Measurements from ENCODE around the gene CCNF.

CCNF gene

DNA sequence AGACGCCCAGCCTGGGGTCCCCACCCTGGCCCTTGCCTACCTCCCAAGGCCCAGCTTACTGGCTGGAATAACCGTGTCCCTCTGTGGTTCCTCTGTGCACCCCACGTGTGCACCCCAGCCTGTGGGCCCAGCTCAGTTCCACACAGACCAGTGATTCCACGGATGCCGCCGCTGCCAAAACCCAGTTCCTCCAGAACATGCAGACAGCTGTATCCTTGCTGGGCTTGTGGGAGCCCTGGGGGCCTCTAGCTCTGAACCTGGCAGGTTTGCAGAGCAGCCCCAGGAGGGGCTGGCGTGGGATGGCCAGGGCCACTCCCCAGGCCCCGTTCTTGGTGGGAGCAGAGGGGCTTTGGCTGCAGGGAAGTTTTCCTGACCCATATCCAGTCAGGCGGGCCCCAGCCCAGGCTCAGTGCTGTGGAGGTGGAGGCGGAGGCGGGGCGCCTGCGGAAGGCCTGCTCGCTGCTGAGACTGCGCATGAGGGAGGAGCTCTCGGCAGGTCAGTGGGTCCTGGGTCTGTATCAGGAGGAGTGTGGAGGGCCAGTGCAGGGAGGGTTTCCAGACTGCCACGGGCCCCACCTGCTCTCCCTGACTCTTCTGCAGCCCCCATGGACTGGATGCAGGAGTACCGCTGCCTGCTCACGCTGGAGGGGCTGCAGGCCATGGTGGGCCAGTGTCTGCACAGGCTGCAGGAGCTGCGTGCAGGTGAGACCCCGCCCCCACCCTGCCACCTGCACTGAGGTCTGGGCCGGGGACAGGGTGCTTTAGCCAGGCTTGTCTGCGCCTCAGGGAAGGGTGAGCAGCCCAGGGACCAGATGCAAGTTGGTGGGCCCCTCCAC lies 33.0 kb downstream of the CCNF start:
- H3K9me3 ChIP-seq = no peaks in the 10 kb centered on the region

DNA sequence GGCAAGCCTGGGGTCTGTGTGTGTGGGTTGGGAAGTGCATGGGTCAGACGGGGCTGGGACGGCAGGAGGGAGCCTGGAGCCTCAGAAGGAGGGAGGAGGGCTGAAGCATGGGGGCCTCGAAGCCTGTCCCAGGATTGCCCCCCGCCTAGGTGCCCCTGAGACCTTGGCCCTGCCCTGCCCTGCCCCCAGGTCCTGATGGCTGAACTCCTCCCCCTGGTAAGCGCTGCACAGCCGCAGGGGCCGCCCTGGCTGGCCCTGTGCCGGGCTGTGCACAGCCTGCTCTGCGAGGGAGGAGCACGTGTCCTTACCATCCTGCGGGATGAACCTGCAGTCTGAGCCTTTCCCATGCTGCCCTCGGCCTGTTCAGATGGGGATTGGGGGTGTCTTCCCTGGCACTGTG lies 35.1 kb downstream of the CCNF start:
- Histone ChIP-seq H3K27ac (no peak overlapping the region), H3K9me3 (no peaks in the 10 kb centered on the region), H3K36me3 (peaks cover 20% of the 10 kb centered on the region), H3K27me3 (no peaks in the 10 kb centered on the region), H4K20me1 (peaks cover 29% of the 10 kb centered on the region), H3K4me3 (no peak overlapping the region), H3K4me2 (peak overlapping the region; percentile 37), H3K4me1 (peaks cover 83% of the 10 kb centered on the region), H3K9ac (no peak overlapping the region)
- TF ChIP-seq Cebpa-rat (IDR thresholded peaks at IDR 0.05) = no peak

More for the DNA sequence above, 33.0 kb downstream of the CCNF start:
- peak overlapping the region; percentile 99; the same call in 1 of the 2 replicates for H3K4me2 ChIP-seq
- peaks cover 32% of the 10 kb centered on the region for H3K36me3 ChIP-seq
- H3K27me3 ChIP-seq = no peaks in the 10 kb centered on the region
- no peak overlapping the region for H3K27ac ChIP-seq
- H3K4me3 ChIP-seq = no peak overlapping the region
- peaks cover 48% of the 10 kb centered on the region for H4K20me1 ChIP-seq
- no peak overlapping the region; the same call in 1 of the 2 replicates for H3K9ac ChIP-seq
- no peak for TF ChIP-seq Cebpa-rat (IDR thresholded peaks at IDR 0.05)
- peaks cover 82% of the 10 kb centered on the region for H3K4me1 ChIP-seq

DNA sequence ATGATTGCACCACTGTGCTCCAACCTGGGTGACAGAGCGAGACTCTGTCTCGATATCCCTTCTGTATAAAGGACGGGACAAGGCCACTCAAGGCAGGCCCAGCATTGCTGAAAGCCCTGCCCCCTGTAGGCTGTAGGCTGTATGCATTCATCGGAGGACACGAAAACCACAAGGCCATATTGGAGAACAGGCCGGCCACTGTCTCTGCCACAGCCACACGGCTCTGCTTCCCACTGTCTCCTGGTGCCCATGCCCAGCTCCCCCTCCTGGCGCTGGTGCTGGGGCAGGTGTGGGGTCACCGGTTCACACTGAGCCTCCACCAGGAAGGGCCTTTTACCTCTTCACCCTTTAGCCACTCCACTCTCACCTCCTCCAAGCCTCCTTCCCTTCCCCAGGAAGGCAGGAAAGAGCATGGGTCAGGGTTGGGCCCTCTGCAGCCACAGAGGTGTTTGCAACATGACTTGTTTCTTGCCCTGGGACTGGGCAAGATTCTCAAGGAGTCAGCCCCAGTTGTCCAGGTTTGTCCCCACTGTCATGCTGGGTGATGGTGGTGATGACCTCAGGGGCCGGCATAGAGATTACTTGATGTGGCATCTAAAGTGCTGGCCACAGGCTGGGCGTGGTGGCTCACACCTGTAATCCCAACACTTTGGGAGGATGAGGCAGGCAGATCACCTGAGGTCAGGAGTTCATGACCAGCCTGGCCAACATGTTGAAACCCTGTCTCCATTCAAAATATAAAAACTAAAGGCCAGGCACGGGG lies 36.6 kb downstream of the CCNF start:
- TF ChIP-seq Cebpa-rat (IDR thresholded peaks at IDR 0.05) = no peak
- Histone ChIP-seq H3K9ac (no peak overlapping the region; the same call in 1 of the 2 replicates), H3K4me3 (no peak overlapping the region), H3K4me1 (peaks cover 89% of the 10 kb centered on the region), H4K20me1 (peaks cover 22% of the 10 kb centered on the region), H3K36me3 (peaks cover 19% of the 10 kb centered on the region), H3K27ac (no peak overlapping the region), H3K9me3 (no peaks in the 10 kb centered on the region), H3K4me2 (peak overlapping the region; percentile 99; the same call in 1 of the 2 replicates), H3K27me3 (no peaks in the 10 kb centered on the region)

DNA sequence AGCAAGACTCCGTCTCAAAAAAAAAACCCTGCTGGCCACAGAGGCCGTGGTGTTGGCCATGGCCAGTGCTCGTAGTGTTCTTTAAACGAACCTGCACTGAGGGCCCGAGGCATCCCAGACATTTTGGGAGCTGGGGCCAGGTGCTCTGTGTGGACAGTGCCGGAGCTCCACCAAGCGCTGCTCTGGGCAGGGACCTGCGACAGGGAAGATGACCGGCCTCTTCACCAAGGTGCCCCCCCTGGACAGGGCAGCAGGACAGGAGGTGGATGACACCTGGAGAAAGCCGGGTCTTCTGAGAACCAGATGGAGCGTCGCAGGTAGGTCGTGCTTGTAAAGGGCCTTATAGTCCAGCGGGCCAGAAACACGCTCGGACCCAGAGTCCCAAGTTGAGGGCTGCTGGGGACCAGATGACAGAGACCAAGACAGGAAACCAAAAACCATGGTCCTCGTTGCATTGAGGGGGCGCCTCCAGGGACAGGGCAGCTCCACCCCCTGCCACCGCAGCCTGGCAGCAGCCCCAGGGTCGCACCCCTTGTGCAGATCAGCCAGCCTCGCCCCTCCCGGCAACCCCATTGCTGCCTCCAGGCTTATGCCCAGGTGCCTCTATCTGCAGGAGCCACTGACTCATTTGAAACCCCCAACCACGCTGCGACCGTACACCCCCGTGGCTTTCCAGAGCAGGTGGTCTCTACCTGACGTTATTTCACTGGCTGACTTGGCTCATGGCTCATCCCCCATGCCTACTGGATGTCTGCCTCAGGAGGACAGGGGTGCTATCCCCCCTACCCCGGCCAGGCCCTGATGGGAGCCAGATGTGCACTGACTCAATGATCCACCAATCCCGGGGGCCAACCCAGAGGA lies 37.6 kb downstream of the CCNF start:
- Histone ChIP-seq H3K4me3 (peak overlapping the region; percentile 98), H3K27me3 (no peaks in the 10 kb centered on the region), H3K4me2 (peak overlapping the region; percentile 99), H3K36me3 (peaks cover 9% of the 10 kb centered on the region), H3K9me3 (no peaks in the 10 kb centered on the region), H3K9ac (peak overlapping the region; percentile 85), H3K27ac (peak overlapping the region; percentile 94), H3K4me1 (peaks cover 87% of the 10 kb centered on the region), H4K20me1 (peaks cover 14% of the 10 kb centered on the region; the same call in 1 of the 2 replicates)
- TF ChIP-seq Cebpa-rat (IDR thresholded peaks at IDR 0.05) = no peak

- Histone ChIP-seq H3K4me3 (peak overlapping the region; percentile 98), H3K4me1 (peaks cover 87% of the 10 kb centered on the region), H3K27me3 (no peaks in the 10 kb centered on the region), H3K9ac (peak overlapping the region; percentile 85), H3K9me3 (no peaks in the 10 kb centered on the region), H3K36me3 (peaks cover under 1% of the 10 kb centered on the region; the same call in 1 of the 2 replicates), H3K27ac (peak overlapping the region; percentile 94), H3K4me2 (peak overlapping the region; percentile 99), H4K20me1 (peaks cover 21% of the 10 kb centered on the region)
- TF ChIP-seq Cebpa-rat (IDR thresholded peaks at IDR 0.05) = no peak
Measured at GRCh38 chr16:2467528-2468232, 38.4 kb downstream of the CCNF start.

DNA sequence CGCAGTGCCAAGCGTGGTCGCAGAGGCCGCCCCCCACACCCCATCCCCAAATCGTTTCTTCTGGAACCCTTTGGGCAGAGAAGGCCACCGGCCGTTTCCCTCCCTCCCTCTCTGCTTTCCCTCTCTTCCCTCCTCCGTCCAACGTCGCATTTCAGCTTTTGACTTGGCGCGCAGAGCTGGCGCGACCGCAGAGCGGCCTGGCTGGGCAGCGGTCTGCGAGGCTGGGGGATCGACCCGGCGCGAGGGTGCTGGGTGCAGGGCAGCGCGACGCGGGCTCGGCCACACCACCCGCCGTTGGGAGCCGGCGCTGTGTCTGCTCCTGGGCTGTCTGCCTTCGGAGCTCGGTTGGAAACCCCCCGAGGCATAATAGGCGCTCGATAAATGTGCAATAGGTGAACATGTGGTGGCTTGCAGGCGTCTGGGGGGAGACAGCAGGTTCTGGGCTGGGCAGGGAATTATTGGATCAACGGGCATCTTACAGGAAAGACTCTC lies 39.0 kb downstream of the CCNF start:
- H3K9ac ChIP-seq = peak overlapping the region; percentile 85
- peaks cover 89% of the 10 kb centered on the region for H3K4me1 ChIP-seq
- no peaks in the 10 kb centered on the region for H3K9me3 ChIP-seq
- no peaks in the 10 kb centered on the region for H3K27me3 ChIP-seq
- TF ChIP-seq Cebpa-rat (IDR thresholded peaks at IDR 0.05) = no peak
- H3K36me3 ChIP-seq = no peaks in the 10 kb centered on the region
- H3K4me3 ChIP-seq = peak overlapping the region; percentile 98
- H4K20me1 ChIP-seq = peaks cover 26% of the 10 kb centered on the region
- peak overlapping the region; percentile 94 for H3K27ac ChIP-seq
- peak overlapping the region; percentile 99 for H3K4me2 ChIP-seq

GRCh38 chr16:2468725-2469398 lies 39.6 kb downstream of the CCNF start:
- Histone ChIP-seq H4K20me1 (peaks cover 24% of the 10 kb centered on the region), H3K4me3 (peak overlapping the region; percentile 98), H3K9me3 (no peaks in the 10 kb centered on the region), H3K27ac (peak overlapping the region; percentile 94), H3K4me1 (peaks cover 87% of the 10 kb centered on the region), H3K9ac (peak overlapping the region; percentile 85), H3K4me2 (peak overlapping the region; percentile 99), H3K27me3 (no peaks in the 10 kb centered on the region), H3K36me3 (no peaks in the 10 kb centered on the region)
- no peak for TF ChIP-seq Cebpa-rat (IDR thresholded peaks at IDR 0.05)
